OCI-LY3 (cell line): ENCODE results near the gene MSMB.

Source experiments
- H2AFZ ChIP-seq: fragments of 200-600, 300-600 bp; shearing (Covaris generic); 2 replicates; pipeline ENCODE4 v1.6.0; 2014; ENCODE audit warnings: antibody characterized with exemption, low read depth, low read length
- H3K27ac ChIP-seq: fragments of 200-600, 300-600 bp; sonication (generic); 2 replicates; pipeline ENCODE4 v1.5.1; 2014; ENCODE audit warnings: mild to moderate bottlenecking, low read length, moderate library complexity, mixed read lengths
- H3K27me3 ChIP-seq: fragments of 200-600, 300-600 bp; sonication (generic); 2 replicates; pipeline ENCODE4 v1.6.1; 2014; ENCODE audit warnings: low read depth, low read length, mixed read lengths
- H3K36me3 ChIP-seq: fragments of 200-600, 300-600 bp; sonication (generic); replicated peaks from 2 replicates; pipeline ENCODE3; 2014; ENCODE audit warnings: low read depth, low read length, mixed read lengths
- H3K4me1 ChIP-seq: fragments of 300-600, 200-600 bp; sonication (generic); 2 replicates; pipeline ENCODE4 v1.6.1; 2014; ENCODE audit warnings: low read length, mixed read lengths
- H3K4me2 ChIP-seq: fragments of 200-600, 300-600 bp; sonication (generic); 2 replicates; pipeline ENCODE4 v1.6.1; 2014; ENCODE audit warnings: low read length, mixed read lengths
- H3K4me3 ChIP-seq: fragments of 300-600, 200-600 bp; sonication (generic); 2 replicates; pipeline ENCODE4 v1.5.1; 2014; ENCODE audit warnings: antibody characterized with exemption, mild to moderate bottlenecking, low read length, moderate library complexity
- H3K79me2 ChIP-seq: fragments of 300-600, 200-600 bp; shearing (Covaris generic); 2 replicates; pipeline ENCODE4 v1.6.1; 2014; ENCODE audit warnings: mild to moderate bottlenecking, low read length, mixed read lengths
- H3K9ac ChIP-seq: fragments of 300-600, 200-600 bp; shearing (Covaris generic); 2 replicates; pipeline ENCODE4 v1.6.0; 2014; ENCODE audit warnings: mild to moderate bottlenecking, low read length, moderate library complexity
- H3K9me3 ChIP-seq: fragments of 200-600, 300-600 bp; shearing (Covaris generic); 2 replicates; pipeline ENCODE4 v1.6.1; 2014; ENCODE audit warnings: low read length, mixed read lengths; ENCODE audit not compliant: insufficient read depth
- H4K20me1 ChIP-seq: fragments of 200-600, 300-600 bp; sonication (generic); 2 replicates; pipeline ENCODE4 v1.6.1; 2016; ENCODE audit warnings: low read length, mixed read lengths; ENCODE audit not compliant: insufficient read depth
- CTCF ChIP-seq: fragments of 200-600, 300-600 bp; sonication (generic); IDR thresholded peaks from 2 replicates; pipeline ENCODE4 v1.5.1; 2014; ENCODE audit warnings: antibody characterized with exemption, low read length, low read depth
- EZH2phosphoT487 ChIP-seq: fragments of 200-600 bp; shearing (Covaris generic); IDR thresholded peaks from 2 replicates; pipeline ENCODE4 v1.6.1; 2018; ENCODE audit warnings: antibody characterized with exemption, mixed run types, low read depth

The MSMB gene

GRCh38 chr10:46014206-46014605 is 31.9 kb downstream of the MSMB start:
- Histone ChIP-seq H3K79me2 (peaks cover 24% of the 10 kb centered on the region), H3K4me1 (peaks cover 8% of the 10 kb centered on the region), H3K27ac (no peak overlapping the region), H2AFZ (no peak overlapping the region), H3K9ac (no peak overlapping the region), H4K20me1 (peaks cover 15% of the 10 kb centered on the region), H3K27me3 (no peaks in the 10 kb centered on the region), H3K36me3 (peaks cover 10% of the 10 kb centered on the region), H3K4me2 (no peak overlapping the region), H3K4me3 (no peak overlapping the region), H3K9me3 (no peaks in the 10 kb centered on the region)
- no peak for TF ChIP-seq CTCF
- TF ChIP-seq EZH2phosphoT487, result no peak

GRCh38 chr10:46012746-46013145 is 33.3 kb downstream of the MSMB start:
- TF ChIP-seq CTCF (no peak), EZH2phosphoT487 (no peak)
- H3K79me2 ChIP-seq, result peaks cover 9% of the 10 kb centered on the region
- no peaks in the 10 kb centered on the region for H3K27me3 ChIP-seq
- no peaks in the 10 kb centered on the region for H3K4me1 ChIP-seq
- H3K27ac ChIP-seq, result no peak overlapping the region
- no peak overlapping the region for H2AFZ ChIP-seq
- no peak overlapping the region for H3K4me3 ChIP-seq
- no peak overlapping the region for H3K4me2 ChIP-seq
- H3K9ac ChIP-seq, result no peak overlapping the region
- no peaks in the 10 kb centered on the region for H3K9me3 ChIP-seq
- H4K20me1 ChIP-seq, result peaks cover 2% of the 10 kb centered on the region; the same call in 1 of the 2 replicates
- peaks cover 7% of the 10 kb centered on the region for H3K36me3 ChIP-seq

GRCh38 chr10:46006219-46006618 is 39.9 kb downstream of the MSMB start:
- H3K4me1 ChIP-seq, result no peaks in the 10 kb centered on the region
- no peak overlapping the region for H3K4me2 ChIP-seq
- H4K20me1 ChIP-seq, result no peaks in the 10 kb centered on the region
- no peak overlapping the region for H3K4me3 ChIP-seq
- no peaks in the 10 kb centered on the region for H3K27me3 ChIP-seq
- H3K36me3 ChIP-seq, result peaks cover 6% of the 10 kb centered on the region
- H3K27ac ChIP-seq, result no peak overlapping the region
- H3K79me2 ChIP-seq, result no peaks in the 10 kb centered on the region
- H3K9me3 ChIP-seq, result no peaks in the 10 kb centered on the region
- TF ChIP-seq EZH2phosphoT487 (no peak), CTCF (no peak)
- H3K9ac ChIP-seq, result no peak overlapping the region
- H2AFZ ChIP-seq, result no peak overlapping the region

GRCh38 chr10:46005383-46005782 is 40.7 kb downstream of the MSMB start:
- H3K4me1 ChIP-seq, result no peaks in the 10 kb centered on the region
- H3K79me2 ChIP-seq, result no peaks in the 10 kb centered on the region
- no peak for TF ChIP-seq CTCF
- TF ChIP-seq EZH2phosphoT487, result no peak

More at GRCh38 chr10:46005383-46005782, 40.7 kb downstream of the MSMB start:
- Histone ChIP-seq H3K4me2 (no peak overlapping the region), H2AFZ (no peak overlapping the region), H3K9me3 (no peaks in the 10 kb centered on the region), H3K36me3 (peaks cover 6% of the 10 kb centered on the region), H4K20me1 (no peaks in the 10 kb centered on the region), H3K27me3 (no peaks in the 10 kb centered on the region), H3K4me3 (no peak overlapping the region), H3K9ac (no peak overlapping the region), H3K27ac (no peak overlapping the region)
